Measurements from ENCODE around the gene PTPRA.

DNA sequence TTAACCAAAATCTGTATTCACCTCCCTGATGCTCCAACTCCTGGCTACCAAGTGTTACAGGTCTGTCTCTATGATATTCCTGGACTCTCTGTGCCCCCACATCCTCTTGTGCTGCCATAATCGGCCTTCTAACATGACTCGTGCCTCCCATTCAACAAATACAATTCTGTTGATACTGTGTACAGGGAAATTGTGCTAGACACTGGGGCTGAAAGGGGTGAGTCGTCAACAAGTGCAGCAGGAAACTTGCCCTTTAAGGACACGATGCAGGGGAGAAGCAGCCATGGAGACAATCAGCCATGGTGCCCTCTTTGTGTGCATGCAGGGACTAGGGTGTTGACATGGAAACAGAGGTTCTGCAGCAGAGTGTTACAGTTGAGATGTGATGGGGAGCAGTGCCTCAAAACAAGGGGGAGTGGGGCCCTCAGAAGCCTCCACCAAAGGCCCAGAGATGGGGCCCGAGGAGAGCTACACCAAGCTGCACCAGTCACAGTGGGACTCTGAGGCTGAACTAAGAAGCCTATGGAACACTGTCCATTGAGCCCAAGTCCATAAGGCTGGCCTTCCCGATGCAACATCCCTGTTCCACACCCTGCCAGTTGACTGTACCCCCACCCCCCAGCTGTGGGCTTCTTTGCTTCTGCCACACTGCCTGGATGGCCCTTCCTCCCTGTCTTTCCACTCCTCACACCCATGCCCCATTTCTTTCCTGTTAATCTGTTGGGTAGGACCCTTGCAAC is 35.9 kb upstream of the PTPRA start:
- TF ChIP-seq BRF1 (IDR thresholded peaks at IDR 0.05; ENCODE audit: borderline replicate concordance, extremely low read depth, insufficient read length) (no peak), GTF2E2 (tag; IDR thresholded peaks at IDR 0.05) (no peak), RCOR1 (IDR thresholded peaks at IDR 0.05; ENCODE audit: borderline replicate concordance in 1 of 2, low read depth in 2 of 2, low read length in 2 of 2) (no peak), CBX8 (IDR thresholded peaks at IDR 0.05; ENCODE audit: borderline replicate concordance, extremely low read depth, low read depth, low read length, poor library complexity, severe bottlenecking) (no peak), TAF1 (IDR thresholded peaks at IDR 0.05; ENCODE audit: control insufficient read depth, extremely low read depth, insufficient read depth, low read length, severe bottlenecking) (no peak)
- TF ChIP-seq, protein P1, sequence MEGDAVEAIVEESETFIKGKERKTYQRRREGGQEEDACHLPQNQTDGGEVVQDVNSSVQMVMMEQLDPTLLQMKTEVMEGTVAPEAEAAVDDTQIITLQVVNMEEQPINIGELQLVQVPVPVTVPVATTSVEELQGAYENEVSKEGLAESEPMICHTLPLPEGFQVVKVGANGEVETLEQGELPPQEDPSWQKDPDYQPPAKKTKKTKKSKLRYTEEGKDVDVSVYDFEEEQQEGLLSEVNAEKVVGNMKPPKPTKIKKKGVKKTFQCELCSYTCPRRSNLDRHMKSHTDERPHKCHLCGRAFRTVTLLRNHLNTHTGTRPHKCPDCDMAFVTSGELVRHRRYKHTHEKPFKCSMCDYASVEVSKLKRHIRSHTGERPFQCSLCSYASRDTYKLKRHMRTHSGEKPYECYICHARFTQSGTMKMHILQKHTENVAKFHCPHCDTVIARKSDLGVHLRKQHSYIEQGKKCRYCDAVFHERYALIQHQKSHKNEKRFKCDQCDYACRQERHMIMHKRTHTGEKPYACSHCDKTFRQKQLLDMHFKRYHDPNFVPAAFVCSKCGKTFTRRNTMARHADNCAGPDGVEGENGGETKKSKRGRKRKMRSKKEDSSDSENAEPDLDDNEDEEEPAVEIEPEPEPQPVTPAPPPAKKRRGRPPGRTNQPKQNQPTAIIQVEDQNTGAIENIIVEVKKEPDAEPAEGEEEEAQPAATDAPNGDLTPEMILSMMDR (IDR thresholded peaks at IDR 0.05 in 2 of 3, conservative IDR thresholded peaks at IDR 0.05 in 1 of 3; ENCODE audit: insufficient read depth in 2 of 3, low read depth in 1 of 3, low read length in 3 of 3): no peak
- TF ChIP-seq, protein P2, sequence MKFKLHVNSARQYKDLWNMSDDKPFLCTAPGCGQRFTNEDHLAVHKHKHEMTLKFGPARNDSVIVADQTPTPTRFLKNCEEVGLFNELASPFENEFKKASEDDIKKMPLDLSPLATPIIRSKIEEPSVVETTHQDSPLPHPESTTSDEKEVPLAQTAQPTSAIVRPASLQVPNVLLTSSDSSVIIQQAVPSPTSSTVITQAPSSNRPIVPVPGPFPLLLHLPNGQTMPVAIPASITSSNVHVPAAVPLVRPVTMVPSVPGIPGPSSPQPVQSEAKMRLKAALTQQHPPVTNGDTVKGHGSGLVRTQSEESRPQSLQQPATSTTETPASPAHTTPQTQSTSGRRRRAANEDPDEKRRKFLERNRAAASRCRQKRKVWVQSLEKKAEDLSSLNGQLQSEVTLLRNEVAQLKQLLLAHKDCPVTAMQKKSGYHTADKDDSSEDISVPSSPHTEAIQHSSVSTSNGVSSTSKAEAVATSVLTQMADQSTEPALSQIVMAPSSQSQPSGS (CRISPR knock-in tag; IDR thresholded peaks at IDR 0.05): no peak

All from K562 (cell line).